ENCODE measurements around the gene ZNF784.
"Not testable (repeated sequence)": the region's sequence is repeated elsewhere in the genome, so short reads cannot be mapped to it uniquely, and the experiment has no call there.

Gene ZNF784

GRCh38 chr19:55584871-55585270 lies 39.5 kb downstream of the ZNF784 start (continued):
- TF ChIP-seq TSHZ2 (CRISPR knock-in tag; IDR thresholded peaks at IDR 0.05): no peak
- no peak for TF ChIP-seq PATZ1 (CRISPR knock-in tag; IDR thresholded peaks at IDR 0.05; ENCODE audit: borderline replicate concordance)
- TF ChIP-seq ESRRG (CRISPR knock-in tag; IDR thresholded peaks at IDR 0.05): no peak
- no peak for TF ChIP-seq ZFP3 (CRISPR knock-in tag; IDR thresholded peaks at IDR 0.05)
- TF ChIP-seq BACH2 (CRISPR knock-in tag; IDR thresholded peaks at IDR 0.05; ENCODE audit: borderline replicate concordance): no peak

GRCh38 chr19:55583897-55584296 lies 40.5 kb downstream of the ZNF784 start:
- ATAC-seq: not testable (repeated sequence)

- ATAC-seq: not testable (repeated sequence)
Measured at GRCh38 chr19:55582284-55582683, 42.1 kb downstream of the ZNF784 start.

GRCh38 chr19:55581823-55582223 lies 42.5 kb downstream of the ZNF784 start:
- TF ChIP-seq GLIS3 (CRISPR knock-in tag; IDR thresholded peaks at IDR 0.05) (no peak), CSDC2 (CRISPR knock-in tag; IDR thresholded peaks at IDR 0.05) (no peak), PATZ1 (CRISPR knock-in tag; IDR thresholded peaks at IDR 0.05; ENCODE audit: borderline replicate concordance) (no peak), ESRRG (CRISPR knock-in tag; IDR thresholded peaks at IDR 0.05) (no peak), CREB5 (CRISPR knock-in tag; IDR thresholded peaks at IDR 0.05; ENCODE audit: low read depth) (no peak), POU6F1 (CRISPR knock-in tag; IDR thresholded peaks at IDR 0.05; ENCODE audit: borderline replicate concordance, low read depth) (no peak), ZNF565 (CRISPR knock-in tag; conservative IDR thresholded peaks at IDR 0.05; ENCODE audit: low read depth) (no peak), ZNF8 (CRISPR knock-in tag; IDR thresholded peaks at IDR 0.05) (no peak), ZFP3 (CRISPR knock-in tag; IDR thresholded peaks at IDR 0.05) (no peak), TCF4 (CRISPR knock-in tag; IDR thresholded peaks at IDR 0.05; ENCODE audit: borderline replicate concordance) (no peak), ZNF70 (CRISPR knock-in tag; IDR thresholded peaks at IDR 0.05) (no peak)
- ATAC-seq: no peak

GRCh38 chr19:55581145-55581822 lies 43.1 kb downstream of the ZNF784 start:
- no peak; the same call in 2 of the 3 replicates for ATAC-seq
- TF ChIP-seq ZNF8 (CRISPR knock-in tag; IDR thresholded peaks at IDR 0.05): no peak
- TF ChIP-seq CSRNP3 (CRISPR knock-in tag; IDR thresholded peaks at IDR 0.05): no peak
- TF ChIP-seq PPARA (CRISPR knock-in tag; IDR thresholded peaks at IDR 0.05; ENCODE audit: borderline replicate concordance): no peak
- no peak for TF ChIP-seq ARNTL (CRISPR knock-in tag; IDR thresholded peaks at IDR 0.05; ENCODE audit: borderline replicate concordance, low read depth)
- no peak for TF ChIP-seq GLIS3 (CRISPR knock-in tag; IDR thresholded peaks at IDR 0.05)
- TF ChIP-seq RARB (CRISPR knock-in tag; IDR thresholded peaks at IDR 0.05): no peak
- TF ChIP-seq ZFP30 (CRISPR knock-in tag; IDR thresholded peaks at IDR 0.05): no peak
- TF ChIP-seq ZNF565 (CRISPR knock-in tag; conservative IDR thresholded peaks at IDR 0.05; ENCODE audit: low read depth): no peak
- TF ChIP-seq TOX (CRISPR knock-in tag; IDR thresholded peaks at IDR 0.05; ENCODE audit: borderline replicate concordance): no peak
- no peak for TF ChIP-seq POU6F1 (CRISPR knock-in tag; IDR thresholded peaks at IDR 0.05; ENCODE audit: borderline replicate concordance, low read depth)
- no peak for TF ChIP-seq ISL1 (CRISPR knock-in tag; IDR thresholded peaks at IDR 0.05)
